ENCODE results near the gene NDUFV1.
"Not testable (repeated sequence)": the region's sequence is repeated elsewhere in the genome, so short reads cannot be mapped to it uniquely, and the experiment has no call there.

NDUFV1 gene

GRCh38 chr11:67659651-67660165 lies 53.0 kb downstream of the NDUFV1 start:
- DNase-seq: not testable (repeated sequence)

GRCh38 chr11:67660752-67661151 lies 54.0 kb downstream of the NDUFV1 start:
- DNase-seq: not testable (repeated sequence)

Data from femur (tissue), 1 donor.